ENCODE measurements around the gene OR8H3.

- no peak for TF ChIP-seq CTCF (IDR thresholded peaks at IDR 0.05 in 4 of 5, conservative IDR thresholded peaks at IDR 0.05 in 1 of 5)
- no peak for TF ChIP-seq POLR2A (IDR thresholded peaks at IDR 0.05)
Measured at GRCh38 chr11:56103210-56103737, 18.9 kb upstream of the OR8H3 start, which contains the start of gene OR8H2.
